Right ventricle myocardium inferior (tissue), 1 donor: Measurements from ENCODE around the gene DGKB. TPM values are rescaled to one million over a fixed set of nuclear protein-coding genes. Genes with fewer than 3 reads are reported as not detected.

Source experiments
- ATAC-seq: fragments of 200-7000 bp; cut with Tn5 transposase; one replicate; pipeline ENCODE4 v1.9.1; 2020; ENCODE audit warnings: mild to moderate bottlenecking, moderate library complexity
- DNase-seq: peaks from one replicate; pipeline ENCODE4 v3.0.0; 2021; ENCODE audit errors: missing footprints
- intact Hi-C: fragments of 100-400 bp; cut with DNase I; formaldehyde crosslinking; loops from one replicate; pipeline ENCODE4 v1.11.0; 2022
- long read RNA-seq: library from polyadenylated mRNA; unstranded; transcript quantifications from one replicate; pipeline ENCODE4 v2.0.0, GENCODE V29; 2021
- total RNA-seq: library from RNA; stranded (reverse); fragmentation: NEBNext Ultra II Directional; extraction: Animal tissue kit (Norgen Biotek cat#: 25700); gene quantifications from one replicate; pipeline ENCODE4 v1.2.1, GENCODE V29; 2021
- donor health status: DM: no; HTN: yes; CAD: no; lungs with severe emphysema.

The DGKB gene
- total RNA-seq = 0.38 TPM
- long read RNA-seq = 0 reads

GRCh38 chr7:14902589-14903067, at the start of gene DGKB:
Gene DGKB (minus strand): TSS chr7:14902751.
- intact Hi-C loops = no loop called here
- DNase-seq (no peak), ATAC-seq (peak; percentile 75)

GRCh38 chr7:14950013-14950412, 47.5 kb upstream of the DGKB start:
- ATAC-seq = no peak
- DNase-seq = no peak
- intact Hi-C loops = no loop called here

- ATAC-seq = no peak
- intact Hi-C loops = no loop called here
- no peak for DNase-seq
These were observed 35.6 kb upstream of the DGKB start for GRCh38 chr7:14938181-14938580.

- intact Hi-C loops = no loop called here
These were observed 35.0 kb upstream of the DGKB start for GRCh38 chr7:14937581-14937980.

GRCh38 chr7:14936554-14936953, 34.0 kb upstream of the DGKB start:
- no peak for DNase-seq

More at GRCh38 chr7:14937581-14937980, 35.0 kb upstream of the DGKB start:
- no peak for DNase-seq
- no peak for ATAC-seq

GRCh38 chr7:14934839-14935238, 32.3 kb upstream of the DGKB start:
- DNase-seq (no peak), ATAC-seq (no peak)

More at GRCh38 chr7:14936554-14936953, 34.0 kb upstream of the DGKB start:
- no peak for ATAC-seq
- intact Hi-C loops = no loop called here

GRCh38 chr7:14931511-14932215, 29.1 kb upstream of the DGKB start:
- peak; percentile 33 for DNase-seq
- intact Hi-C loops = no loop called here
- ATAC-seq = no peak

More at GRCh38 chr7:14934839-14935238, 32.3 kb upstream of the DGKB start:
- intact Hi-C loops = no loop called here

GRCh38 chr7:14924398-14924797, 21.8 kb upstream of the DGKB start:
- intact Hi-C loops = no loop called here

GRCh38 chr7:14911077-14911476, 8.5 kb upstream of the DGKB start:
- DNase-seq = no peak
- intact Hi-C loops = no loop called here
- no peak for ATAC-seq

More at GRCh38 chr7:14924398-14924797, 21.8 kb upstream of the DGKB start:
- DNase-seq = no peak
- no peak for ATAC-seq

GRCh38 chr7:14908697-14909096, 6.1 kb upstream of the DGKB start:
- no peak for DNase-seq
- no peak for ATAC-seq
- intact Hi-C loops = no loop called here

GRCh38 chr7:14905764-14906163, 3.2 kb upstream of the DGKB start:
- no peak for ATAC-seq
- no peak for DNase-seq
- intact Hi-C loops = no loop called here

- intact Hi-C loops = no loop called here
- DNase-seq = no peak
- ATAC-seq = no peak
These were observed 2.5 kb downstream of the DGKB start for GRCh38 chr7:14900051-14900450.

GRCh38 chr7:14899030-14899429, 3.5 kb downstream of the DGKB start:
- ATAC-seq (no peak), DNase-seq (no peak)
- intact Hi-C loops = no loop called here

GRCh38 chr7:14896461-14896860, 6.1 kb downstream of the DGKB start:
- ATAC-seq (no peak), DNase-seq (no peak)
- intact Hi-C loops = no loop called here

- ATAC-seq = no peak
- no peak for DNase-seq
- intact Hi-C loops = no loop called here
These were observed 7.7 kb downstream of the DGKB start for GRCh38 chr7:14894826-14895225.

GRCh38 chr7:14892961-14893360, 9.6 kb downstream of the DGKB start:
- ATAC-seq (no peak), DNase-seq (no peak)
- intact Hi-C loops = no loop called here

GRCh38 chr7:14891289-14891688, 11.3 kb downstream of the DGKB start:
- intact Hi-C loops = no loop called here
- DNase-seq = no peak
- ATAC-seq = no peak

- ATAC-seq = no peak
These were observed 13.6 kb downstream of the DGKB start for GRCh38 chr7:14888962-14889361.

GRCh38 chr7:14886533-14886932, 16.0 kb downstream of the DGKB start:
- DNase-seq (no peak), ATAC-seq (no peak)
- intact Hi-C loops = no loop called here

More at GRCh38 chr7:14888962-14889361, 13.6 kb downstream of the DGKB start:
- no peak for DNase-seq
- intact Hi-C loops = no loop called here

GRCh38 chr7:14875941-14876587, 26.5 kb downstream of the DGKB start:
- DNase-seq (no peak), ATAC-seq (no peak)
- intact Hi-C loops = no loop called here
